Measurements from ENCODE around the gene SYNDIG1L. TPM values are rescaled to one million over a fixed set of nuclear protein-coding genes. Genes with fewer than 3 reads are reported as not detected.

SYNDIG1L gene
- total RNA-seq, 1 donor from 2014 or later = 2.9 TPM

DNA sequence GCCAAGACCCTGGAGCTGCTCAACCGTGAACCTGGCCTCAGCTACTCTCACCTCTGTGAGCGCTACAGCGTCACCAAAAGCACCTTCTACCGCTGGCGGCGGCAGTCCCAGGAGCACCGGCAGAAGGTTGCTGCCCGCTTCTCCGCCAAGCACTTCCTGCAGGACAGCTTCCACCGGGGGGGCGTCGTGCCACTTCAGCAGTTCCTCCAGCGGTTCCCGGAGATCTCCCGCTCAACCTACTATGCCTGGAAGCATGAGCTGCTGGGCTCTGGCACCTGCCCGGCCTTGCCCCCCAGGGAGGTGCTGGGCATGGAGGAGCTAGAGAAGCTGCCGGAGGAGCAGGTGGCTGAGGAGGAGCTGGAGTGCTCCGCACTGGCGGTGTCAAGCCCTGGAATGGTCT lies 68.4 kb downstream of the SYNDIG1L start:
- Histone ChIP-seq H3K4me1 (no peaks in the 10 kb centered on the region), H3K36me3 (no peaks in the 10 kb centered on the region), H3K27me3 (no peaks in the 10 kb centered on the region), H3K27ac (no peak overlapping the region), H3K4me3 (no peak overlapping the region), H3K9me3 (no peaks in the 10 kb centered on the region)
- no peak for ATAC-seq
- TF ChIP-seq, protein P1, sequence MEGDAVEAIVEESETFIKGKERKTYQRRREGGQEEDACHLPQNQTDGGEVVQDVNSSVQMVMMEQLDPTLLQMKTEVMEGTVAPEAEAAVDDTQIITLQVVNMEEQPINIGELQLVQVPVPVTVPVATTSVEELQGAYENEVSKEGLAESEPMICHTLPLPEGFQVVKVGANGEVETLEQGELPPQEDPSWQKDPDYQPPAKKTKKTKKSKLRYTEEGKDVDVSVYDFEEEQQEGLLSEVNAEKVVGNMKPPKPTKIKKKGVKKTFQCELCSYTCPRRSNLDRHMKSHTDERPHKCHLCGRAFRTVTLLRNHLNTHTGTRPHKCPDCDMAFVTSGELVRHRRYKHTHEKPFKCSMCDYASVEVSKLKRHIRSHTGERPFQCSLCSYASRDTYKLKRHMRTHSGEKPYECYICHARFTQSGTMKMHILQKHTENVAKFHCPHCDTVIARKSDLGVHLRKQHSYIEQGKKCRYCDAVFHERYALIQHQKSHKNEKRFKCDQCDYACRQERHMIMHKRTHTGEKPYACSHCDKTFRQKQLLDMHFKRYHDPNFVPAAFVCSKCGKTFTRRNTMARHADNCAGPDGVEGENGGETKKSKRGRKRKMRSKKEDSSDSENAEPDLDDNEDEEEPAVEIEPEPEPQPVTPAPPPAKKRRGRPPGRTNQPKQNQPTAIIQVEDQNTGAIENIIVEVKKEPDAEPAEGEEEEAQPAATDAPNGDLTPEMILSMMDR (IDR thresholded peaks at IDR 0.05) = no peak
- intact Hi-C loops (cut with DNase I) = no loop called here
- DNase-seq = peak; percentile 44

DNA sequence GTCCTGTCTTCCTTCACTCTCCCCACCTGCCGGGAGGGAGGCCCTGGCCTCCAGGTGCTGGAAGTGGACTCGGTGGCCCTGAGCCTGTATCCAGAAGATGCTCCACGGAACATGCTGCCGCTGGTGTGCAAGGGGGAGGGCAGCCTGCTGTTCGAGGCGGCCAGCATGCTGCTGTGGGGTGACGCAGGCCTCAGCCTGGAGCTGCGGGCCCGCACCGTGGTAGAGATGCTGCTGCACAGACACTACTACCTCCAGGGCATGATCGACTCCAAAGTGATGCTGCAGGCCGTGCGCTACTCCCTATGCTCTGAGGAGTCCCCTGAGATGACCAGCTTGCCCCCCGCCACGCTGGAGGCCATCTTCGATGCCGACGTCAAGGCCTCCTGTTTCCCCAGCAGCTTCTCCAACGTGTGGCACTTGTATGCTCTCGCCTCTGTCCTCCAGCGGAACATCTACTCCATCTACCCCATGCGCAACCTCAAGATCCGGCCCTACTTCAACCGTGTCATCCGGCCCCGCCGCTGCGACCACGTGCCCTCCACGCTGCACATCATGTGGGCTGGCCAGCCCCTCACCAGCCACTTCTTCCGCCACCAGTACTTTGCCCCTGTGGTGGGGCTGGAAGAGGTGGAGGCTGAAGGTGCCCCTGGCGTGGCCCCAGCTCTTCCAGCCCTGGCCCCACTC lies 69.0 kb downstream of the SYNDIG1L start:
- TF ChIP-seq, protein P1 (IDR thresholded peaks at IDR 0.05) = no peak
- intact Hi-C loops (cut with DNase I) = no loop called here

More for the DNA sequence above, 69.0 kb downstream of the SYNDIG1L start:
- DNase-seq (peak; percentile 52), ATAC-seq (no peak)
- no peak overlapping the region for H3K27ac ChIP-seq
- no peak overlapping the region for H3K4me3 ChIP-seq
- H3K4me1 ChIP-seq = no peaks in the 10 kb centered on the region
- peaks cover 2% of the 10 kb centered on the region for H3K27me3 ChIP-seq
- H3K36me3 ChIP-seq = no peaks in the 10 kb centered on the region
- no peaks in the 10 kb centered on the region for H3K9me3 ChIP-seq

Other genes starting within 250 kb of the SYNDIG1L start
- gene VSX2, start 186.8 kb downstream of the SYNDIG1L start, total RNA-seq = not detected
- gene ABCD4, start 123.3 kb downstream of the SYNDIG1L start, total RNA-seq = 48.3 TPM
- gene VRTN, start 77.7 kb downstream of the SYNDIG1L start, total RNA-seq = not detected
- 849 TPM for gene NPC2, start 67.1 kb upstream of the SYNDIG1L start, total RNA-seq
- gene ISCA2, start 67.6 kb upstream of the SYNDIG1L start, total RNA-seq = 21.4 TPM
- gene LTBP2, start 186.0 kb upstream of the SYNDIG1L start, total RNA-seq = 117 TPM